A172 (cell line): ENCODE measurements around the gene KCNQ1. TPM values are rescaled to one million over a fixed set of nuclear protein-coding genes. Genes with fewer than 3 reads are reported as not detected.

ENCODE experiments used
- DNase-seq: peaks from one replicate; pipeline ENCODE4 v3.0.0-alpha.2; 2015; ENCODE audit warnings: low spot score
- total RNA-seq: library from RNA; depleted of rRNA; stranded (reverse); fragments of >200 nt; shearing (Covaris generic); gene quantifications from 2 replicates; pipeline ENCODE4 v1.2.3, GENCODE V29; 2014

KCNQ1 gene
- total RNA-seq, 1 experiment from 2014 or later: 3.5 TPM

DNA sequence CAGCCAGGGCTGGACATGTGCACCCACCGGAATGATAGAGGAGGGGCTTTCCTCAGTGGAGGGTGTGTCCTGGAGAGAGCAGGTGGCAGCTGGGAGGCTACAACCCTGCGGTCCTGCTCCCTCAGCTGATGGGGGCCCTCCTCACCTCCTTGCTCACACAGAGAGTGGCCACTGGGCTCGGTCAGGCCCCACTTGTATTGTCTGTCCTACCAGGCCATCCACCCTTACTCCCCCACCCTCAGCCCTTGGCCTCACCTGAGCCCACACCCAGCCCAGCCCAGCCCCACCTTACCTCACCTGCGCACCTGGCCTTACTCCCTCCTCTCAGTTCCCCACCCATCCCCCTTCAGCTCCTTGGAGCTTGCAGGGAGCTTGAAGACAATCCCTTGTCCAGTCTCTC lies 3.6 kb upstream of the KCNQ1 start:
- DNase-seq: no peak

DNA sequence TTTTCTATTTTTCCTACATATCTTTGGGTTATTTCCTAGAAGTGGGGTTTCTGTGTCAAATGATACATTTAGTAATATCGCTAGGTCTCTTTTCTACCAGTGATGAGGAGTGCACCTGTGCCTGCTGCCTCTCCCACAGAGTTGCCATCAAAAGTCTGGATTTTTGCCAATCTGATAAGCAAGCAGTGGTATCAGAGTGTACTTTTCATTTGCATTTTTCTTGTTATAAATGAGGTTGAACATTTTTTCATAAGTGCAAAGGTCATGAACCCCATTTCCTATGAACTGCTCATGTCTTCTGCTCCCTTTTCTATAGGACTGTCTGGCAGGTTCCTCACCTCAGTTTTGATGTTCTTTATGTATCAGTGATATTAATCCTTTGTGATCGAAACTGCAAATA lies 2.2 kb upstream of the KCNQ1 start:
- DNase-seq: no peak

DNA sequence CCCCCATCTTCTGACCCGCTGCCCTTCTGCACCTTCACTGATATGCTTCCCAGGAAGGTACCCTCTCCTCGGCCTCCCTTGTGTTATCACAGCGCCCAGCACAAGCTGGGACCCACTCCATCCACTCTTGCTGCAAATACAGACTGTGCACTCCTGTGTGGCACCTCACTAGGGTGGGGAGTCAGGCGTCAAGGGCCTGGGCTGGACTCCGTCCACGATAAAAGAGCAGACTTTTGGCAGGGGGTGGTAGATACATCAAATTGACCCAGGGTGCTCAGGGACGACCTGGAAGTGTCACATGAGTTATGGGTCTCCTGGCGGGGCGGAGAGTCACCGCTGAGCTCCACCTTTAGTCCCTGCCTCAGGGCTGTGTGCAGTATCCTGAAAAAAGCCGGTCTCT lies 1.4 kb upstream of the KCNQ1 start:
- DNase-seq: no peak

DNA sequence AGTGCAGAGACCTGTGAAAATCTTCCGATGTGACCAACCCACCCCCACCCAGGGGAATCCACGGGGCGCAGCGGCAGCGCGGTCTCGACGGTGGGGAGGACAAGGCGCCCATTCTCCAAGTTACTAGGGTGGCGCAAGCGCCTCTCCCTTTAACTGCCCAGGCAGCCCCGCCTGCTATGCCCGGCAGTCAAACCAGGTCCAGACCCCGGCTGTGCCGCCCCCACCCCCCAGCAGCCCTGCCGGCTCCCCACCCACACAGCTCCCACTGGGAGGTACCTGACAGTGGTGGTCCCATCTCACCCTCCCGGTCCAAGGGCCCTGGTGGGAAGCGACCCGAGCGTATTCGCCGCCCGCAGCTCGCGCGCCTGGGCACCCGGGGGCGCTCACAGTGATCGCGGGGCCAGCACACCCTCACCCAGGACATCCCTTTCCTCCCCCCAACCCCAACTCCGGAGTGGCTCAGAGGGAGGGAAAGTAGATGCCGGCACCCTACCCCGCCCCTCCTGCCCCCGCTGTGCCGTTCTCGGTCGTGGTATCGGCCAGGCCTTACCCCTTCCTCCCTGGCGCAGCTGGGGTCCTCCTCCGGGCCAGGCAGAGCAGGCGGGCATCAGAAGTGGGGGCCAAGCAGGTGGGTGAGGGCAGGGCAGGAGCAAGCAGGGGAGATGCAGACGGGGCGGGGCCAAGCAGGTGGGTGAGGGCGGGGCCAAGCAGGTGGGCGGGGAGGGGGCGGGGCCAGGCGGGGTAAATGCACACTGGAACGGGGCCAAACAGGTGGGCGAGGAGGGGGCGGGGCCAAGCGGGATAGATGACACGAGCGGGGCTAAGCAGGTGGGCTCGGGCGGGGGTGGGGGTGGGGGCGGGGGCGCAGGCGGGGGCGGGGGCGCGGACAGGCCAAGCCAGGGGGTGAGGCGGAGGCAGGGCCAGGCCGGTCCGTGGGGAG lies 657 bp upstream of the KCNQ1 start, which contains the start of gene TRPM5:
Gene TRPM5 (minus strand): TSS at position 634 of the 940 bp plus-strand sequence. CDS start 21,478 bp downstream, outside the sequence.
- DNase-seq: no peak

DNA sequence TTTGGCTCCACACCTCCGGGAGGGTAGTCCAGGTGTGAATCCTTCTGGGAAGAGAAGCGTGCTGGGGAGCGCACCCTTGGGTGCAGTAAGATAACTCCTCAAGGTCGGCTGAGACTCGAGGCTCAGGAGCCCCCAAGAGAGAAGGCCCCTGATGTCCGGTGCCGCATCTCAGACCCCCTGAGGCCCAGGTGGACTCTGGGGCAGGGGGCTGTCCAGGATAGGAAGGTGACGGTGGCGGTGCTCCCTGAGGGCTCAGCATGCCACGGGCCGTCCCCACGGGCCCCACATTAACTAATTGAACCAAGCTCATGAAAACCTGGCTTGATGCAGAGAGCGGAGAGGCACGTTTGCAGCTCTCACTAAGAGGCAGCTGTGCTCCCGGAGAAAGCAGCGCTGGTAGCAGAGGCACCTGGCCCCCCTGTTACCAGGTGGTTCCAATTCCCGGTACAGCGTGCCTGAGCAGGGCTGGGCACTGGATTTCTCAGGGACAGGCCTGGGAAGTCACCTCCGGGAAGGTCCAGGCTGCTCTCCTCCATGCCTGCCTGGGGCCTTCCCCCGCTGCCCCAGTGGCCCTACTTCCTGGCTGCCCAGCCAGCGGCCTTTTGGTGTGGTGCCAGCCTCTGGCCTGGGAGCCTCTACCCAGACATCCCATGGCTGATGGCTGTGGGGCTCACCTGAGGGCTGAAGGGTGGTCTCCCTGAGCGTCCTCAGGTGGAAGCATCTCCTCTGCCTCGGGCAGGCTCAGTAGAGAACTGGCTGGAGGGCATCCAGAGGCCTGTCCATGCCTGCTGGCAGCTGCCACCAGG lies 1.1 kb downstream of the KCNQ1 start:
- no peak for DNase-seq

DNA sequence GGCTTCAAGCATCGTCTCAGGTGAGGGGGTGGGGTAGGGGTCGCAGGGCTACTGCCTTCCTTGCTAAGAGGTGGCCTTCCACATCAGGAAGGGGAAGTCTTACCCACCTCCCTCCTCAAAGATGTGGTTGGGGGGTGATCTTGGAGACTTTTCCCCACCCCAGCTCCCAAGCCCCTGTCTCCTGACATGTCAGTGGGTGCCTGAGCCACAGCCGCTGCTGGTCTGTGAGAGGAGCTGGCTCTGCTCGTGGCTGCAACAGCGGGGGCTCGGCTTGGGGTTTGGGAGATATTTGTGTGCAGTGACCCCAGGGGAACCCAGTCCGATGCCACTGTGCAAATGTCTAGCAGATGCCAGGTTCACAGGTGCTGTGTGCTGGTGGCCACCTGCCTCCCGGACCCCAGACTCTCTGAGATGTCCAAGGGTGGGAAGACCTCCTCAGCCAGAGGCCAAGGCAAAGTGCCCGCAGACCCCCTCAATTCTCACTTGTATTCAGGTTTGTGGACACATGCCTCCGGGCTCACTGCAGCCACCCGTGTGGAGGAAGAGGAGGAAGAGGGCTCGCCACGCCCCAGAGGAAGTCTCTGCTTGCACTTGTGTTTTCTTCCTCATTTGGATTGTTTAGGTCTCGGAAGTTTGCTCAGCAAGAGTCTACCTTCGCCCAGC lies 1.9 kb downstream of the KCNQ1 start:
- DNase-seq: no peak

DNA sequence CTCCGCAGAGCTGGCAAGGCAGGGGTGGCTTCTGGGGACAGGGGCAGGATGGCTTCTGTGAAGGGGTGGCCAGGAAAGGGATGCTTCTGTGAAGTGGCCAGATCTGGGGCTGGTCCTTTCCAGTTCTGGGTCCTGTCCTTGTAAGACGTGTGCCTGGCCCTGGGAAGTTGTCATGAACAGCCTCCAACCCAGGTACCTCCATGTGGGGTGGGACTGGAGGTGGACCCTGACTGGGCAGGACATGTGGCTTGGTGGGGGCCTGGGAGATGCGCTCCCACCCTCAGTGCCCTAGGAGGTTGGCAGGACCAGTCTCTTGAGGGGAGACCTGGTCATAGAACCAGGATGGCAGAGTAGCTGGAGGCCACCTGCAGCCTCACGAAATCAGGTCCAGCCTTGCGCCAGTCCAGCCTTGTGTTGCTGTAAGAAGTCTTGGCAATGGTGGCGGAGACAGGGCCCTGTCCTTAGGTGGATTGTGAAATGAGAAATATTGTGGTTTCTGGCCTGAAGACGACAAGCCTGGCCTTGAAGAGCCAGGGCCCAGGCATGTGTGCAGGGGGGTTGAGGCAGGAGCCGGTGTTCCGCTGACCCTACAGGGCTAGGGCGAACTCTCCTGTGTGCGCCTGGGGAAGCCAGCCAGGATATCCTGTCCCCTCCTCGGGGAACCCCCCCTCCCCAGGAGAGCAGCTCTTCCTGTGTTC lies 2.6 kb downstream of the KCNQ1 start:
- no peak for DNase-seq

DNA sequence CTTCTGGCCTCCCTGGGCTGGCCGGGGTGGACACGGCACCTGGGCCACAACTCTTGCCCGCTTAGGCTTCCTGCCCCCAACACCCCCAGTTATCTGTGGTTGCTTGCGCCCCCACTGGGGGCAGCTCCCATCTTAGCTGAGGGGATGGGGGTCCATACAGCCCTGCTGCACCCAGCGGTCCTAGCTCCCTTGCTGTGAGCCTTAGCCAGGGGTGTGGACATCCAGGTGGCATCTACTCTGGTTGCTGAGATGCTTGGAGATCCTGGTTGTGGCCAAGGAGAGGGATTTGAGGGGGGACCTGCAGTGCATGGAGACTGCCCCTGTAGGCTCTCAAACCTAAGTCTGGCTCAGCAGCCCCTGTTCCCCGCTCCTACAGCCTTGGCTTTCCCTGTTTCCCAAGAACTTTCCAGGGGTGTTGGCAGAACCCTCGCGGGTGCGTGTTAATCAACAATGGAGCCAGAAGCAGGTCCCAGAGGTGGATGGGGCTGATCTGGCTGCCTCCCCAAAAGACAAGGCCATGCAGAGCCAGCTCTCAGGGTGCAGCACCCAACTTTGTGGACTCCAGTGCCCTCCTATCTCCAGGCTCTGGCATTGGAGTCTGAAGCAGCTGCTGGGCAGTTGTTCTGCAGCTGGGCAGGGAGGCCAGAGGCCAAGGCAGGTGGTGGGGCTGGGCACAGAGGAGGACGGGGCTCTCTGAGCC lies 3.3 kb downstream of the KCNQ1 start:
- DNase-seq: no peak

DNA sequence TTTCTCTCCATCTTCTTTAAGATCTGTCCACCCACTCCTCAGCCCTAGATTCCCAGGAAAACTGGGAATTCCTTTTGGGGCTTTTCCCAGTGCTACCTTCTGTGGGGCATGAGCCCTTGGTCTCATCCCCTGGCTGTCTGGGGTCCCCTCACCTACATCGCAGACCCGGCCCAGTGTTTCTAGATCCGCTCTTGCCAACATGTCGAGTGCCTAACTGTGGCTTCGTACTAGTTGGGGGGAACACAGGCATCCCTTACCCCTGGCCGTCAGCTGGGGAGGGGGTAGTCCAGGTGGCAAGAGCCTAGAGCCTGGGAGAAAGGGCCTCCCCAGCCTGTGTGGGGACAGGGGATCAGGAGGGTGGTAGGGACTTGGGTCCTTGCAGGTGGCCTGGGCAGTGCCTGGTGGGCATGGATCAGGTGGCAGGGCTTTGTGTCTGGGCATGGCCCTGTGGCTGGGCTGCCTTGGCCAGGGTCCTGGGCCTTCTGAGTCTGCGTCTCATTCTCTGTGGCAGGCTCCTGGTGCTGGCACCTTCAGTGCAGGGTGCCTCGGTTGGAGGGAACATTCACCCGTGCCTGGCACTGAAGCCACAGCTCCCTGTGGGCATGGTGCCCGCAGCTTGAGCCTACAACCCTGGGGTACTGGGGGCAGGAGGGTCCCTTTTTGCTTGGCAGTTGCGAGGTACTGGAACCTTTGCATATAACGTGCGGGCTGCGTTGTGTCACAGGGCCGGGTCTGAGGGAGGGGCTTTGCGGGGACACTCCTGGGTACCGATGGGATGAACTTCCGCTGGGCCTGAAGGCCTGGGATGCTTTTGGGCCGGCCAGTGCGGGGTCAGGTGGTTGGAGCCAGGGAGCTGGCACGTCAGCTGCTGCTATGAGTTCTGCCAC lies 4.1 kb downstream of the KCNQ1 start:
- no peak for DNase-seq

DNA sequence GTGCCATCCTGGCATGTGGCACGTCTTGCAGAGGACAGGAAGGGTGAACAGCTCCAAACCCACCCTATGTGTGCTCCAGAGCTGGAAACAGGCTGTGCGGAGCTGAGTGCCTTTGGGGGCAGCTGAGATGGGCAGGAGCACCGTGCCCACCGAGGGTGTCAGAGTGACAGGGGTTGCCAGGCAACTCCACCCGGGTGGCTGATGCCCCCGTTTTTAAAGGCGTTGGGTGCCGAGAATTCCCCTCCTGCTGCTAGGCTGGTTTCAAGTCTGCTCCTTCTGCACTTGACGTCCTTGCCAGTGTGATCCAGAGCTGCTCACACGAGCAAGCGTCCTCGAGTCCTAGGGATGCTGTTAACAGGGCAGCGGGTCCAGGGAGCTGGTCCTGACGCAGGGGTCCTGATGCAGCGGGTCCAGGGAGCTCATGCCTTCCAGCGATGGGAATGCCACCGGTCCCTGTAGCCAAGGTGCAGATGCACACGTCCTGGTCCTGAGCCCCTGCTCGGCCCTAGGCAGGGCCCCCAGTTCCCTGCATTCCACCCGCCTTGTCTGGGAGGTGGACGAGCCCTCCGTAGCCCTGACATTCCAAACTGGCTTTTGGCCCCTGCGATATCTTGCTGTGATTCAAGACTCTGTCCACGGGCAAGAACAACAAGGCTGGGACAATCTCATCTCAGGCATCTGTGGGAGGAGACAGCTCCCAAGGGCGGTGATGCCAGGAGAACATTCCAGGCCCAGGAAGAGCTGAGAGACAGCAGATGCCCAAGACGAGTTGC lies 4.9 kb downstream of the KCNQ1 start:
- DNase-seq: no peak

DNA sequence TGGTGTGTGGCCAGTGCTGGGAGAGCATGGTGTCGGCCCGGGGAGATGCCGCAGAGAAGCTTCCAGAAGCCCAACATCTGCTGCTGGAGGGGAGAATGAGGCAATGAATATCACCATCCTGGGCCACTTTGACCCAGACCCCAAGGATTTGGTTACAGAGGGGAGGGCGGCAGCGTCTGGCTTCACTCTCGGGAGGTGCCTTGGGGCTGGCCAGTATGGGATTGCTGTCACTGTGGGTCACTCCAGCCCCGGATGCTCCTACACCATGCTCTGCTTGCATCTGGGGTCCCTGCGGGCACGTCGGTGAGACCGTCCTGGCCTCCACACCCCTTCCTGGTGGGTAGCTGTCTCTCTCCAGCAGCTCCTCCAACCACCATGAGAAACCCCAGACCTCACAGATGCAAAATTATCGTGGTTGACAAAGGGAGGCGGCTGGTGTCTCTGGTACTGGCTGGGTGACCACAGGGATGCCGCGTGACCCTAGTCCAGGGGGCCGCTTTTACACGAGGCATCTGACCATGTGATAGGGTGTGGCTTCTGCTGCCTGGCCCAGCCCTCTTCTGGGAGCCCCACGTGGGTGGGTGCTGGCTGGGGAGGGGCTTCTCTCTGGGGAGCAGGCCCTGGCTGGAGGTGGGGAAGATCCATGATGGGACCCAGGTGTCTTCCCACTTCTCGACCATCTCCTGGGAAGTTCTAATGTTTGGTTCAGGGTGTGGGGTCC lies 5.7 kb downstream of the KCNQ1 start:
- no peak for DNase-seq

DNA sequence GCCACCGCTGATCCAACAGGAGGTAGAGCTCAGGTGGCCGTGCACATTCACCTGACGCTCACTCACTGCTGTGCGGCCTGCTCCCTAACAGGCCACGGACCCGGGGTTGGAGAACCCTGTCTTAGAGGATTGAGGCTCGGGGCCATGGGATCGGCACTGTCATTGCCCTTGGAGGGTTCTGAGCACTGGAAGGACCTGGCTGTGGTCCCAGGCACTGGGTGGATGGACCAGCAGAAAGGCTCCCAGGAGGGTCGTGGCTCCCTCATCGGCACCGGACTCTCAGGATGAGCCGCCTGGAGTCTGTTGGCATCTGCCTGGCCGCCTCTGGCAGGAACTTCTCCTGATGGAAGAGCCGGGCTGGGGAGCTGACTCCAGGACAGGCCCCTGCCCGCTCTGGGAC lies 6.5 kb downstream of the KCNQ1 start:
- DNase-seq: no peak

DNA sequence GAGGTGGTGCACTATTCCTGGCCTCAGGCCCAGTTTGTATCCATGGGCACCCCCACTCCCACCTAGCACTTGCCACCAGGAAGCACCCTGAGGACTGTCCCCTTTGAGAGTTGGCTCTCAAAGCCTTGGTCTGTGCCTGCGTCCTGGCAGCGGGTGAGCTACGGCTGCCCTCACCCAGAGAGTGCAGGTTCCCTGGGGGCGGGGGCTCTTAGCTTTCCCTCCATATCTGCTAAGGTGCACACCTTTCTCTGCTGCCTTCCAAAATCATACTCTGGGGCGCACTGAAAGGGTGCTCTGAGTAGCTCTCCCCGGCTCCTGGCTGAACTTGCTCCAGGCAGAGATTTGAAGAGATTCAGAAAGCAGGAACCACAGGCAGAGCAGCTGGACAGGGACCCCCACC lies 7.1 kb downstream of the KCNQ1 start:
- no peak for DNase-seq

DNA sequence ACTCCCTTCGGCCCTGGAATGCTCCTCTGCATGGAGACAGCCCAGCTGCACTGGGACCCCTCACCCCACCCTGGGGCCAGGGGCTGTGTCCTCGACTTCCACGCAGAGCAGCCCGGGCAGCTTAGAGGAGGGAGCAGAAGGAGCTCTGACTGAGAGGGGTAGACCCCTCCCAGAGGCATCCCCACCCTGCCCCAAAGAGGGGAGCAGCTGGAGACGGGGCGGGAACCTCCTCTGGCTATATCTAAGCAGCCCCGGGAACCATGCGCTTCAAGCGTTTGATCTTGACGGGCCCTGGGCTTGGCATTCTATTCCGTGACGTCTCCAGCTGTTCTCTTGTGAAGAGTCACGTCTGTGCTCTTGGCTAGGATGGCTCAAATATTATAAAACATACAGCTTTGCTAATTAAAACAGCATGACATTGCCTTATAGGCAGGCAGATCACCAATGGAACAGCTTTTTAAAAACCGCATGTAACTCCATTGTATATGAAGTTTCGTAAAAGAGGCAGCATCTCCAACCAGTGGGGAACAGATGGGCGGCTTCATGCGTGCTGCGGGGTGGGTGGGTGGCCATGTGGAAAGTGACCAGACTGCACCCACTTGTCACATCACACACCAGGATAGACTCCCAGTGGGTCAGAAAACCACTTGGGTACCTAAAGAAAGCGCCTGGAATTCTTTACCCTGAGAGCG lies 7.7 kb downstream of the KCNQ1 start:
- no peak for DNase-seq

DNA sequence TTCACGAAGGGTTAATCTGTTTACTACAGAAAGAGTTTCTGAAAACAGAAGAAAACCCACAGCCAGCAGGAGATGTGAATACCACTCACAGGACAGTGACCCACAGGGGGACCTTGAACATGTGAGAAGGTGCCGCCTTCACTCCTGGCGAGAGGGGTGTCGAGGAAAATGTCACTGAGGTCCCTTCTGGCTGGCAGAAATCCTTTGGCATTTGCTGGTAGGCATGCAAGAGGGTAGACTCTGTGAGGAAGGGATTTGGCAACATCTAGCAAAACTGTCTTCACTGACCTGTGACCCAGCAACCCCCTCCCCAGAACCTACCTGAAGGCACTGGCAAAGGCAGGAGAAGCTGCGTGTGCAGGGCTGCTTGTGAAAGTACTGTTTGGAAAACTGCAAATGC lies 8.6 kb downstream of the KCNQ1 start:
- DNase-seq: no peak

DNA sequence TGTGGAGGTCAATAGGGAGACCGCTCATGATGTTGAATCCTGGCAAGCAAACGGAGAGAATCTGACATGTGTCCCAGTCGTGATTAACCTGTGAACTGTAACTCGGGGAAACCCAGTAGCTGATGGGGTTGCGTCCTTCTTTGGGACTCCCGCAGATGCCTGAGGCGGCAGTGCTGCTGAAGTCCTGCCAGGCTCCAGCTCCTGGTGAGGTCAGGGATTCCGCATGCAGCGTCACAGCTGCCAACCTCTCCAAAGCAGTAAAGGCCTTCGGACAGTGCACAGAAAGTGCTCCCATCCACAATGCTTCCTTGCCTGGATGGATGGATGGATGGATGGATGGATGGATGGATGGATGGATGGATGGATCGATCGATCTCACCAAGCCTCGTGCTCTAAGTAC lies 13.5 kb downstream of the KCNQ1 start:
- no peak for DNase-seq

DNA sequence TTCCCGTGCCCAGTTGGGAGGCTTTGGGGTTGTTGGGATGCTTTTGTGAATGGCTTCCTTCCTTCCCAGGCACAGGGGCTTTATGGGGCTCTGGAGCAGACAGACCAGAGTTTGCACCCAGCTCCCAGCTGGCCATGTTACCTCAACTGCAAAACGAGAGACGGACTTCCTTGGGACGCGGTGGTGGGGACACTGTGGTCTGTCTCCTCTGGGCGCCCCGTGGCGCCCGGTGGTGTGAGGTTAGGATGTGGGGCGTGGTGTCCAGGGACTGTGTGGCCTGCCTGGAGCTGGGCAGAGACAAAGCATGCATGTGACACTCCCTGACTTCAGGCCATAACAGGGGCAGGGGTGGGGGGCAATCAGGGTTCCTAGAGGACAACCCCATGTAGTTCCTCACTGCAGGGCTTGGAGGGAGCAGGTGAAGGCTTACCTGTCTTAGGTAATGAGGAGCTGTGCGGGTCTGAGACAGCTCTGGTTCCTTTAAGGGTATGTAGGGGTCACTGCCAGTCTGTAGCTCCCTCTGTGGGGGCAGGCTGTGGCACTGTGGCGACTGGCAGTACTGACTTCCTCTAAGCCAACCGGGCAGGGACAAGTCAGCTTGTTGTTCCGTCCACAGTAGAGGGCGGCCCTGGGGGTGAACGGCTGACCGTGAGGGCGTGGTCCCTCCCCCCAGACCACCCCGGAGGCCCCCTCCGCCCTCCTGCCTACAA lies 14.4 kb downstream of the KCNQ1 start:
- no peak for DNase-seq
